NCI-H524 (cell line): ENCODE data around the gene MAS1L.
"Not testable (repeated sequence)": the region's sequence is repeated elsewhere in the genome, so short reads cannot be mapped to it uniquely, and the experiment has no call there.

Source experiments
- DNase-seq, 2 experiments: peaks; one replicate each; lab custom pipeline; 2025; lab: John Stamatoyannopoulos, UW

MAS1L gene

DNA sequence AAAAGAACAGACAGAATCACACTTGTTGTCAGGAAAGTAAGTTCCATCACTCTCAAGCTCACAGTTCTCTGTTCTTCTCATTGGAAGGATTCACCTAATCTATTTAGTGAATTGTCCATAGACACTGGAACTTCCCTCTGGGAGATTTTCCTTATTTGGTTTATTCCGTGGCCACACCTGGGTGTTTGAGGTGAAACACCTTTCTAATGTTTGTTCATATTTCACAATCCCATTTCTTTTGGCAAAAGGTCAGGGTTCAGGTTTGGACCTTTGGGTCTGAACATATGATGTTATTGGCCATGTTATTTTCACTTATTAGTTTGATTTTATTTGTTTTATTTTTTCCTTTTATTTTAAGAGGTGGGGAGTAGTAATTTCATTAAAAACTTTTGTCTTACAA is 4.0 kb downstream of the MAS1L start:
- DNase-seq = no peak

DNA sequence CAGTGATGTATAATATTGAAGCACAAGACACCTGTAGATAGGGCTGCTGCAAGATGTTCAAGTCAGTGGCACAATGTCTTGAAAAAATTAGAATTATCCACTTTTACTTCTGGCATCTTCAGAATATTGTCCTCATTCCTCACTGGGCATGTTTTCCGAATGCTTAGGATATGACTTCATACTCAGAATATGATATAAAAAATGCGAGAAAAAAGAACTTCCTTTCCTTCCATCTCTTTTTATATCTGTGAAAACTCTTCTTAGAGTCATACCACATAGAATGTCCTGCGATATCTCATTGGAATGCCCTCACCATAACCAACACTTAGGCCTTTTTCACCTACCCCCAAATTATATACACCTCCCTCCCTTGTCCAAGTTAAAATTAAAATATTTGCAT is 4.6 kb downstream of the MAS1L start:
- no peak for DNase-seq

DNA sequence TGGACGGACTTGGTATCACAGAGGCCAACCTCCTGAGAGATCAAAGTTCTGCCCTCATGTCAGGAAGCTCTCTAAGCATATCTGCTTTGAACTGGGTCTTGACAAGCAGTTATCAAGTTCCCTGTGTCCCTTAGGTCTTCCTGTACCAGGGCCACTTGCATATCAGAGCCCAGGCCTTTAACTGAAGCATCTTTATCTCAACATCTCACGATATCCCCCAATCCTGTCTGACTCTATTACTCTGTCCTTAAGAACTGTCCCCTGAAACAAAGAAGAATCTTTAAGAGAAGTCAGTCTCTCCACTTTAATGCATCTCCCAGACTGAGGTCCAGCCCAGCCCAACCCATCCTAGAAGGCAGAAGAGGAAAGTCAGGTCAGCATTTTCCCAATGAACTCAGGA is 8.2 kb downstream of the MAS1L start:
- DNase-seq = no peak

DNA sequence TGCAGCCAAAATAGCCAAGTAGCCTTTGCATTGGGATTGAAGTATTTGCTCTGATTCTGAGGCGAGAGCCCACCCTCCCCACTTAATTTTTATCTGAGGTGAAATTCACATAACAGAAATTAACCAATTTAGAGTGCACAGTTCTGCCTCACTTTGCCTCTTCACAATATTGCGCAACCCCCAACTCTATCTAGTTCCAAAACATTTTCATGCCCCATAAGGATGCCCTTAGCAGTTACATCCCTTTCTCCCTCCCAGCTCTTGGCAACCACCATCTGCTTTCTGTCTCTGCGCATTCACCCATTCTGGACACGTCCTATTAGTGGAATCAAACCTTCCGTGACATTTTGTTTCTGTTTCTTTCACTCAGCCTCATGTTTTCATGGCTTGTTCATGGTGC is 9.0 kb downstream of the MAS1L start:
- DNase-seq = no peak

DNA sequence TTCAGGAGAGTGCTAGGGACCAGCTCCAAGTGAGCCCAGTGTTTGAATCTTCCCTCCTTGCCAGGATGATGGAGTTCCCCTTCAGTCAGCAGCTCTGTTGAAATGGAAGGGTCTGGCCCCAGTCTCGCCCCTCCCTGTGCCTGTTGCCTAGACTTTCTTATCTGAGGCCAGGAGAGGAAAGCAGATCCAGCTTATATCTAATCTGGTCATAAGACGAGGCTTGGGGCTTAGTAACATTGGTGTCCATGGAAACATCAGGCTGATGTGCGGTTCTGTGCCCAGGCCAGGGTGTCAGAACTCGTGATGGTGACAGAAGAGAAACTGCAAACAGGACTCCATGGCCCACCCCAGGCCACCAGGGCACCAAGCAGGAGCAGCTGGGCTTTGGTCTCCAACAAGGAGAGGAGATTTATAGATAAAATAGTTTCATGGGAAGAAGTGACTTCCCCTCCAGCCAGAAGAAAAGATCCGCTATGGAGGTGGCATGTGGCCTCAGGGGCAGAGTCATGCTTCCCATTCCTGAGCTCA is 9.8 kb downstream of the MAS1L start:
- DNase-seq = no peak

DNA sequence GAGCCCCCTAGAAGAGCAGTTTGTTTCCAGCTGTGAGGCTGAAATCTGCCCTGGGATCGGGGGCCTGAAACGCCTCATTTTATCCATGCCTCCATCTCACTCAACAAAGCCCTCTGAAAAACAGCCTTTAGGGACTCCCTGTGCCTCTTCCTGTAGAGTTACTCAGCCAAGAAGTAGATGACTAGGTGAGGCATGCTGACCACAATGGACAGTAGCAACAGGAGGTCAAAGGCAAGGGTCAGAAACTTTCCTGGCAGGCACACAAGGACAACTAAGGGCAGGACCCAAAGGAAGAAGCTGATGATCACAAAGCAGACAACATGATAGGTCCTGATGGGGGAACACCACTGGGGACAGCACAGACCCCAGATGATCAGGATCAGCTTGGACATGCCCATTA is 12.8 kb downstream of the MAS1L start:
- DNase-seq = no peak

DNA sequence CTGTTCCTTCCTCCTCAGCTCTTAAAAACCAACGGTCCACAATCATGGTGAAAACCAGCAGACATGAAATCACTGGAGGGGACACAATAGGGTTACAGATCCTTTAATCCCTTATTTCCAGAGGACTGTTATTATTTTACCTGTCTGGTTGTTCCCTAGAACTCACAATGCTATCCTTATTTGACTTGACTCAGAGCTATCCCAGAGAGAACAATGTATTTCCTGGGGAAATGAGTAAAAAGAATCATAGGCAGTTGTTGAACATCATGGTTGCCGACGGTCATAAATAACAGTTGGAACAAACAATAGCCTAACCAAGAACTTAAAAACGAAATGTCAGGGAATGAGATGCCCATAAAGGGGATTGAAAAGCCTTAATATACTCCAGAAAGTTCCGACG is 21.5 kb downstream of the MAS1L start:
- no peak for DNase-seq

DNA sequence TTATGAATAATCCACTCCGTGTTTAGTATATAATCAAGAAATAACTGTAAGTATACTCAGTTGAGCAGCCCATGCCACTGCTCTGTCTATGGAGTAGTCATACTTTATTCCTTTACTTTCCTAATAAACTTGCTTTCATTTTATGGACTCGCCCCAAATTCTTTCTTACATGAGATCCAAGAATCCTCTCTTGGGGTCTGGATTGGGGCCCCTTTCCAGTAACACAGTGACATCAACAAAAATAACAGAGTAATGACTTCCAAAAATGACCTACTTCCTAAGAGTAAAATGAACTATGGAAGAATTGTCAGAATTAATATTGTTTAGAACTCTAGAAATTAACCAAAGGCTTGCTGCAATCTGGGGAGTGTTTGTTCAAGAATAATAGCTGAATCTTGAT is 22.0 kb downstream of the MAS1L start:
- no peak for DNase-seq

DNA sequence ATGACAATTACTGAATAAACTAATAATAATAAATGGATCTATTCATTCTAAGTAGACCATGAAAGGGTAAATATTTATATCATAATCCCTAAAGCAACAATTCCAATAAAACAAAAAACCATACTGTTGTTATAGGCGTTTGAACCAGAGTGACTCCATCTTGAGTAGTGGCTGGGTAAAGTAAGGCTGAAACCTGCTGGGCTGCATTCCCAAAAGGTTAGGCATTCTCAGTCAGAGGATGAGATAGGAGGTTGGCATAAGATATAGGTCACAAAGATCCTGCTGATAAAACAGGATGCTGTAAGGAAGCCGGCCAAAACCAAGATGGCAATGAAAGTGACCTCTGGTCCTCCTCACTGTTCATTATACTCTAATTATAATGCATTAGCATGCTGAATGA is 22.5 kb downstream of the MAS1L start:
- no peak for DNase-seq

DNA sequence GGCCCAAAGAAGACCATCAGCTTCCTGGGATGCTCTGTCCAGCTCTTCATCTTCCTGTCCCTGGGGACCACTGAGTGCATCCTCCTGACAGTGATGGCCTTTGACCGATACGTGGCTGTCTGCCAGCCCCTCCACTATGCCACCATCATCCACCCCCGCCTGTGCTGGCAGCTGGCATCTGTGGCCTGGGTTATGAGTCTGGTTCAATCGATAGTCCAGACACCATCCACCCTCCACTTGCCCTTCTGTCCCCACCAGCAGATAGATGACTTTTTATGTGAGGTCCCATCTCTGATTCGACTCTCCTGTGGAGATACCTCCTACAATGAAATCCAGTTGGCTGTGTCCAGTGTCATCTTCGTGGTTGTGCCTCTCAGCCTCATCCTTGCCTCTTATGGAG is 25.7 kb downstream of the MAS1L start:
- DNase-seq = no peak

DNA sequence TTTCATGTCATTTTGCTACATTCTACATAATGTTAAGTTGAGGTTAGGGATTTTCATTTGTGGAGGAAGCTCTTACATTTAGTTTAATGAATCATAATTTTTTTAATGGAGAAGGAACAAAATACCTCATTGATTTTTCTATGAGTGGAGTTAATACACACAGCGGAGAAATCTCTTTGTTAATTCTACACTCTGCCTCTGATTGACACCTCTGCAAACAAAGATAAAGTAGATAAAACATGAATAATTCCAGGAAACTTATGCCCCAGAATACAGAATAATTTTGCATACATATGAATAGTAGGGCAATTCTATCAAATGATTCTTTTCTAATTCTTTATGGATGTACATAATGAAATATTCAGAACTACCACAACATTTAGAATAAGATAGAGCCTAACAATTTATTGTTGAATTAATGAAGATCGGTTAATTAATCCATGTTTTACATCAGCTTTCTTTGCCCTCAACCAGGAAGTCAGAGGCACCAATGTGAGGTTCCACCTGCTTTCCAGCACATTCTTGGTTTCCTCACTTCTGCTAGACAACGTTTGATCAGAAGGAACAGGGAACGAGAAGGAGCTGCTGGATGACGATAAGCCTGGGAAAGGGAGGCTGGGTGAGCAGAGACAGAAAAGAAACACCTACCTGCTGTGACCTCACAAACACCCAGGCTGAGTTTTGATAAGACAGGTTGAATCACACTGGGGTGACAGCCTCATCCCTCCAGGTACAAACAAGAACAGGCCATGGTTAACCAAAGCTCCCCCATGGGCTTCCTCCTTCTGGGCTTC is 26.5 kb downstream of the MAS1L start:
- no peak for DNase-seq

DNA sequence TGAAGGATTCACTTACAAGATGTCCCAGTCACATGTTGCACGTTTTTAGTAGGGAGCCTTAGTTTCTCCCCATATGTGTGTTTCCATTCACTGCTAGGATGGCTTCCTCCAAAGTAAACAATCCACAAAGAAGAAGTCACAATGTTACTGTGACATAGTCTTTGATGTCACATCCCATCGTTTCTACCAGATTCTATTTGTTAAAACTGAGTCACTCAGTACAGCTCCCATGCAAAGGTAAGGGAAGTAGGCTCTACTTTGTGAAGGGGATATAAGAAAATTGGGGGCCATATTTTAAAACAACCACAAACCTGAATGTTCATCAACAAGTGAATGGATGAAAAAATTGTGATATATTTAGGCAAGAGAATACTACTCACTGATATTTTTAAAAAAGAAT is 30.8 kb downstream of the MAS1L start, which contains the start of the genes OR11A1 and OR2H1:
OR11A1 (minus strand) TSS at position 101 of the 400 bp plus-strand sequence. CDS start 29,430 bp downstream, outside the sequence.
OR2H1 (plus strand) TSS at position 185 of the 400 bp plus-strand sequence. CDS start 4,615 bp downstream, outside the sequence.
- no peak for DNase-seq

DNA sequence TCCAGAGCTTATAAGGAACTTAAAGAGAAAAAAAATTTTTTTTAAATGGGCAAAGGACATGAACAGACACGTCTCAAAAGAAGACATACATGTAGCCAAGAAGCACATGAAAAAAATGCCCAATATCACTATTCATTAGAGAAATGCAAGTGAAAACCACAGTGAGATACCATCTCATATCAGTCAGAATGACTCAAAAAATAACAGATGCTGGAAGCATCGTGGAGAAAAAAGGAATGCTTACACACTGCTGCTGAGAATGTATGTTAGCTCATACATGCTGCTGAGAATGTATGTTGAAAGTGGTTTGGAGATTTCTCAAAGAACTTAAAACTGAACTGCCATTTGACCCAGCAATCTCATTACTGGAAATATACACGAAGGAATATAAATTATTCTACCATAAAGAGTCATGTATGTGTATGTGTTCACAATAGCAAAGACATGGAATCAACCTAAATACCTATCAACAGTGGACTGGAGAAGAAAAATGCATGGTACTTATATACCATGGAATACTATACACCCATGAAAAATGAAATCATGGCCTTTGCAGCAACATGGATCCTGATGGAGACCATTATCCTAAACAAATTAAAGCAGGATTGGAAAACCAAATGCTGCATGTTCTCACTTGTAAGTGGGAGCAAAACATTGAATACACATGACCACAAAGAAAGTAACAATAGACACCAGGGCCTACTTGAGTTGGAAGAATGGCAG is 36.1 kb downstream of the MAS1L start:
- no peak for DNase-seq

DNA sequence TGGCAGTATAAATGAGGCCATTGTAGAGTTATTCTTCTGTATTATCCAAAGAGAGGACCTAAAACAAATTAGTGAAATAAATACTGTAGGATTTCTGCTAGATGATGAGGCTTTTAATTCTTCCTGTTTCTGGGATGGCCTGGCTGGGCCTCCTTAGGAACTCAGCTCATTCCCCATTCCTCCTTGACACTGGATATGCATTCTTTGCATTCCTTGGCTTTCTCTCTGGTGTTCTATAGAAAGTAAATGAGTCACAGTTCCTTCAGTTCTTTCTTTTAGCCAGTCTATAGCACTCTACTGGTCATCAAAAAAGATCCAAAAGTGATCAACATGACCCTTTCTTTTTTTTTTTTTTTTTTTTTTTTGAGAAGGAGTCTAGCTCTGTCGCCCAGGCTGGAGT is 40.1 kb downstream of the MAS1L start:
- DNase-seq = no peak

DNA sequence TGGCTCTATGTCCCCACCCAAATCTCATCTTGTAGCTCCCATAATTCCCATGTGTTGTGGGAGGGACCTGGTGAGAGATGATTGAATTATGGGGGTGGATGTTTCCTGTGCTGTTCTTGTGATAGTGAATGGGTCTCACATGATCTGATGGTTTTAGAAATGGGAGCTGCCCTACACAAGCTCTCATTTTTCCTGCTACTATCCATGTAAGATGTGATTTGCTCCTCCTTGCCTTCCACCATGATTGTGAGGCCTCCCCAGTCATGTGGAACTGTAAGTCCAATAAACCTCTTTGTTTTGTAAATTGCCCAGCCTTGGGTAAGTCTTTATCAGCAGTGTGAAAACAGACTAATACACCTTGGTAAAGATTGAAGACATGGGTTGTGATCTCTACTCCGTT is 43.7 kb downstream of the MAS1L start:
- DNase-seq = not testable (repeated sequence)

DNA sequence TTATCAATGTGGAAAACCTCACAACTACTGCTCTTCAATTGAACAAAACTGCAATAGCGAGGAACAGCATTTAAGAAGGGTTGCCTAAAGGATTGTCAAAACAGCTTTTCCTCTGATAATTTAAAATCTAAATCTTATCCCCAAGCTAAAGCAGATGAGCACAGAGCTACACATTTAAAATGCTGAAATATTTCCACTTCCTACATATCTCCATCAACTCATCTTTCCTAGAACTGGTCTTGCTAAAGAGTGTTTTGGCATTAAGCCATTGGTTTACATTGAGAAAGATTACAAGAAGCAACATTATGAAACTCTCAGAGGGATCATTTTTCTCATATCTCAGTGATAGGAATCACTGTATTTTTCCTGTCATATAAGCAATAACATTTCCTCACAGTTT is 45.0 kb downstream of the MAS1L start:
- no peak for DNase-seq

DNA sequence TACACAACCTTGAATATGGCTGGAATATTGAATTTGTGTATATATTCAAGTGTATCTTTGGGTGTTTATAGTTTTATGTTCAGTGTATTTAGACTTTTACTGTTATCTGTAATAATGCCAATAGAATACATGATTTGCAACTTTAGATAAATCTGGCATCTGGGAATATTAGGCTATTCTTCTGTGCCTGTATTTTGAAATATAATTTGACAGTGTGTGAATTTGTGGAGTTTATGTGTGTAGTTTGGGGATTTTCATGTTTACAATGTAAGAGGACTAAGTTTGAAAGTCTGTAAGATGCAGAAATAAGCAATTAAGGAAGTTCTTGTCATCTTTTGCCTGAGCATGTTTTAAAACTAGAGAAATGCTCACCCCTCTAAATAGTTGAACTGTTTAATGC is 48.8 kb downstream of the MAS1L start, which contains the start of gene OR10C1:
OR10C1 (plus strand) TSS at position 301 of the 400 bp plus-strand sequence. CDS start 710 bp downstream, outside the sequence.
- DNase-seq = no peak

DNA sequence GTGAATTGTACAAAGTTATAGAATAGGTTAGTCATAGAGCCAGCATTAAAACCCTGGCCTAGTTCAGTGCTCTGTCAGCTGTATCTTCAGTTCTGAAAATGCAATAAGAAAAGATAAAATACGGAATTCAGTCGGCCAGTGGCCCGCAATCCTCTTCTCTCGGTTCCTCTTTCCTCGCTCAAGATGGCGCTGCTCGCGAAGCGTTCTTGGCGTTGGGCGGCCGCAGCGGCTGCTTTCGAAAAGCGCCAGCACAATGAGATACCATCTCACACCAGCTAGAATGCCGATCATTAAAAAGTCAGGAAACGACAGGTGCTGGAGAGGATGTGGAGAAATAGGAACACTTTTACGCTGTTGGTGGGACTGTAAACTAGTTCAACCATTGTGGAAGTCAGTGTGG is 51.0 kb downstream of the MAS1L start:
- not testable (repeated sequence) for DNase-seq
